IPS-18c (cell line): ENCODE results near the gene GSAP.
"Not testable (repeated sequence)": the region's sequence is repeated elsewhere in the genome, so short reads cannot be mapped to it uniquely, and the experiment has no call there.

Experiments
- H3K4me3 ChIP-seq: 2 replicates; pipeline ENCODE4 v1.7.0; 2013; ENCODE audit warnings: low read depth, mild to moderate bottlenecking, low read length, moderate library complexity; ENCODE audit not compliant: insufficient read depth
- H3K9me3 ChIP-seq: one replicate; pipeline ENCODE4 v1.6.1; 2013; ENCODE audit warnings: mild to moderate bottlenecking, low read length, moderate library complexity; ENCODE audit not compliant: control insufficient read depth, insufficient read depth

Gene GSAP, protein sequence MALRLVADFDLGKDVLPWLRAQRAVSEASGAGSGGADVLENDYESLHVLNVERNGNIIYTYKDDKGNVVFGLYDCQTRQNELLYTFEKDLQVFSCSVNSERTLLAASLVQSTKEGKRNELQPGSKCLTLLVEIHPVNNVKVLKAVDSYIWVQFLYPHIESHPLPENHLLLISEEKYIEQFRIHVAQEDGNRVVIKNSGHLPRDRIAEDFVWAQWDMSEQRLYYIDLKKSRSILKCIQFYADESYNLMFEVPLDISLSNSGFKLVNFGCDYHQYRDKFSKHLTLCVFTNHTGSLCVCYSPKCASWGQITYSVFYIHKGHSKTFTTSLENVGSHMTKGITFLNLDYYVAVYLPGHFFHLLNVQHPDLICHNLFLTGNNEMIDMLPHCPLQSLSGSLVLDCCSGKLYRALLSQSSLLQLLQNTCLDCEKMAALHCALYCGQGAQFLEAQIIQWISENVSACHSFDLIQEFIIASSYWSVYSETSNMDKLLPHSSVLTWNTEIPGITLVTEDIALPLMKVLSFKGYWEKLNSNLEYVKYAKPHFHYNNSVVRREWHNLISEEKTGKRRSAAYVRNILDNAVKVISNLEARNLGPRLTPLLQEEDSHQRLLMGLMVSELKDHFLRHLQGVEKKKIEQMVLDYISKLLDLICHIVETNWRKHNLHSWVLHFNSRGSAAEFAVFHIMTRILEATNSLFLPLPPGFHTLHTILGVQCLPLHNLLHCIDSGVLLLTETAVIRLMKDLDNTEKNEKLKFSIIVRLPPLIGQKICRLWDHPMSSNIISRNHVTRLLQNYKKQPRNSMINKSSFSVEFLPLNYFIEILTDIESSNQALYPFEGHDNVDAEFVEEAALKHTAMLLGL

DNA sequence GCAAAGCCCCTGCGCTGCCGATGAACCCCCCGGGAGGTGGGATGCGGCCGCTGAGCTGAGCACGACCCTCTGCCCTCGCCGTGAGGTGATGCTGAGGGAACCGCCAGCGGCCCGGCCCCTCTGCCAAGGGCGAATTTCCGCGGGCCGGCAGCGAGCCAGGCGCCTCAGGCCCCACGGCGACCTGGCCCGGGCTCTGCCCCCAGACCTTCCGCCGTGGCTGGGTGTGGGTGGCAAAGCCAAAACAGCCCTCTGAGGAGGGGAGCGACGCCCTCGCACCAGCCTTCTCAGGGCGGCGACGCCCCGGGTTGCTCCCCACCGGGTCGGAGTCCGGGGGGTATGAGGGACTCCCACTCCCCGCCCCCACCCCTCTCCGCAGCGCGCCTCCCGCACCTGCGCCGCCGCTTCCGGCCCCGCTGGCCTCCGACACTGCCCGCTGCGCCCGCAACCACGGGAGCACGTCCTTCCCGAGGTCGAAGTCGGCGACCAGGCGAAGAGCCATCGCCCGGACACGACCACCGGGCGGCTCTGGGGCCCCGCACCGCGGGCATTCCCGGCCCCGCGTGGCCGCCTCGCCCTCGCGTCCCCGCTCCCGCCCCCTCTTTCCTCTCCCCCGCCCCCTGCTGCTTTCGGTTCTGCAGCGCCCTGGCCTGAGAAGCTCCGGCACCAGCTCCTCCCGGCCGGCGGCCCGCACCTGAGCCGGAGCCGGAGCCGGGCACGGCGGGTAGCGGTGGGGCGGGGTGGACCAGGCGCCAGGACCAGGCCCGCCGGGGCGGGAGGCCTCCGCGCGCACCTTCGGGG, at the start of gene GSAP:
Gene GSAP, minus strand, starts transcription at position 527 of the 798 bp plus-strand sequence. Its CDS starts 28 bp downstream, at position 499.
- Histone ChIP-seq H3K9me3 (no peaks in the 10 kb centered on the region), H3K4me3 (peak within 1 kb of the TSS; percentile 59)

- Histone ChIP-seq H3K9me3 (no peaks in the 10 kb centered on the region), H3K4me3 (no peak overlapping the region)
Observed at GRCh38 chr7:77465256-77465655, 49.1 kb upstream of the GSAP start.

DNA sequence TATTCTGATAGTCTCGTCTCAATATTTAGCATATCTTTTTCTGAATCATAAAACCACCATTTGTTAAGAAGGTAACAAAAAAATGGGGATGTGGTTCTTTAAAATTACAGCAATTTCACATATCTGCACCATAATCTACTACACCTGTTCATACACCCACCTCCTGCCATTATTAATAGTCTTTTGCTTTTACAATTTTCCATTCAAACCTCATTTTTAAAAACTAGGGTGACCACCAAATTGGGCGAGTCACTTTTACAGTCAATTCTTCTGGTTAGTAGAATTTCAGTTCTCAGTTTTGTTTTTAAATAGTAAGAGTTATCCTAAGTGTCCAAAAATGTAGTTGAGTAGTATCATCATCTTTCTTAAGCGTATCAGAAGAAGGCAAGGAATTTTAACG, 48.4 kb upstream of the GSAP start:
- H3K9me3 ChIP-seq: no peaks in the 10 kb centered on the region
- H3K4me3 ChIP-seq: no peak overlapping the region

GRCh38 chr7:77463632-77464031, 47.5 kb upstream of the GSAP start:
- not testable (repeated sequence) for H3K9me3 ChIP-seq, H3K4me3 ChIP-seq

- Histone ChIP-seq H3K4me3 (no peak overlapping the region), H3K9me3 (no peaks in the 10 kb centered on the region)
Observed at GRCh38 chr7:77461842-77462241, 45.7 kb upstream of the GSAP start.

DNA sequence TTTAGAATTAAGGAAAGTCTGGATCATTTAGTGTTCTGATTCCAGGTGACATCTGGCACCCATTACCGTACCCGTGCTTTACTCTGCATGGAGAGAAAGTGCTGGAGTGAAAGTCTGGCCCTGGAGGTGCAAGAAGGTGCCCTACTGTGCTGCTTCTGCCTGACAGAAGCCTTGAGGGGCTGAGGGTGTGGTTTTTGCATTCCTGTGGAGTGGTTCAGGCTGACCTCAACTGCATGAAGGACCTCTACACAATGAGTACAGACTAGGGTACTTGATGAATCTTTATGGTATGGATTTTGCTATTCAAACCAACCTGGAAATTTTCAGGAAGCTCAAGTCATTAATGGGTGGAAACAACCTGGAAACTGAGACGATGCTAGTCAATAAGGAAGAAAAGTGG, 45.1 kb upstream of the GSAP start:
- H3K4me3 ChIP-seq: no peak overlapping the region

GRCh38 chr7:77460057-77460486, 43.9 kb upstream of the GSAP start:
- no peaks in the 10 kb centered on the region for H3K9me3 ChIP-seq
- no peak overlapping the region for H3K4me3 ChIP-seq

More for the DNA sequence above, 45.1 kb upstream of the GSAP start:
- no peaks in the 10 kb centered on the region for H3K9me3 ChIP-seq

DNA sequence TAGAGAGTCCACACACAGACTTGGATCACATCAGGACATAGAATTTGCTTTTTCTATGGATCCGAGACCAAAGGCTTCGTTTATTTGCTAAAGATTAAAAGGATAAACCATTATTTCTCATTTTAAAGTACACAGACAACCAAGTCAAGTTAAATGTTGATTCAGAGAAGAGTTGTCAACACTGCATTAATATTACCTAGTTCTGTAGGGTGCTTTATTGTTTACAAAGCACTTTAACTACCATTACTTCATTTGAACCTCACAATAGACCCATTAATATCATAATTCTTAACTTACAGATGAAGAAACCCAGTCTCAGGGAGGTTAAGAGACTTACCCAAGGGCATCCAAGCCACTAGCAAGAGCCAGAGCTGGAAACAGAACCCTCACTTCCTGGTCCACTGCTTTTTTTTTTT, 43.2 kb upstream of the GSAP start:
- Histone ChIP-seq H3K9me3 (no peaks in the 10 kb centered on the region), H3K4me3 (no peak overlapping the region)

DNA sequence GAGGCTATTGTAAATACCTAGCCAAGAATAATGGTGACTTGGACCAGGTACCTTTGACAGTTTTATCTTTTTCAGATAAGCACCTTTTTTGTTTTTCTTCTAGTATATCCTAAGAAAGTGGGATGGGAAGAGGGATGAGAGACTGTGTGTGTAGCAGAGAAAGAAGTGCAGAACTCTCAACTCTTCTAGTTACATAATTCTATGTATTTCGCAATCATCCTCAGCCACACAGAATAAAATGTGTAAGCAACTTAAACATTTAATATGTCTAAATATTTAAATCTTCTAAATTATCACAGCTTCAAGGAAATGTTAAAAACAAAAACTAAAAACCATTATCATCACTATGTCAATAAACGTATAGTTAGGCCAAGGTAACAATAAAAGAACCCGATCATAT, 42.6 kb upstream of the GSAP start:
- Histone ChIP-seq H3K4me3 (no peak overlapping the region), H3K9me3 (no peaks in the 10 kb centered on the region)

DNA sequence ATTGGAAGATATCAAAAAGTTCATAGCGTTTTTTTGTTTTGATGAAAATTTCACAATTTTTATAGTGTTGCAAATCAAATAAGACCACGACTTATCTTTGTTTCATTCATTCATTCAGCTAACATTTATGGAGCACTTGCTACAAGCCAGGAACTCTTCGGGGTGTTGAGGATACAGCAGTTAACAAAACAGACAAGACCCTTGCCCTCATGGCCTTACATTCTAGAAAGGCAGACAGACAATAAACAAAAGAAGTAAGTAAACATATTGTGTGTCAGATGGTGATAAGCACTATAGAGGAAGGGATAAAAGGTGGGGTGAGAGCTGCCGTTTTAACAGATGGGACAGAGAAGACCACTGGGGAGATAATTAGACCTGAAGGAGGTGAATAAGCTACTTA, 41.6 kb upstream of the GSAP start:
- H3K9me3 ChIP-seq: no peaks in the 10 kb centered on the region
- no peak overlapping the region for H3K4me3 ChIP-seq

GRCh38 chr7:77456696-77457095, 40.5 kb upstream of the GSAP start:
- Histone ChIP-seq H3K9me3 (no peaks in the 10 kb centered on the region), H3K4me3 (no peak overlapping the region)

DNA sequence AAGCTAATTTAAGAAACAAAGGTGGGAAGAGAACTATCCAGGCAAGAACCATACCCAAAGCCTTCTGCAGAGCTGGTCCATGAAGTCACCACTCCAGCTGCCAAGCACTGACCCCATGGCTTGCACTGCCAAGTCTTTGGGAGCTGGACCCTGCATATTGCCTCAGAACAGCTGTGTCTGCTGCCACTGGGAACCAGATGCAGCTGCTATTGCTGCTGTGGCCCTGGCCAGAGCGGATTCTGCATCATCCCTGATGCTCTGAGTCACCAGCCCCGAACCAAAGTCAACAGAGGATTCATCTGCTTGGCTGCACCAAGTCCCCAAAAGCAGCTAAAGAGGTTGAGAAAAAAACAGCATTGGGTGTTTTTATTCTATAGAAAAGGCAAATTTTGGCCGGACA, 39.2 kb upstream of the GSAP start:
- Histone ChIP-seq H3K4me3 (no peak overlapping the region), H3K9me3 (no peaks in the 10 kb centered on the region)

GRCh38 chr7:77454802-77455201, 38.7 kb upstream of the GSAP start:
- H3K9me3 ChIP-seq: no peaks in the 10 kb centered on the region

GRCh38 chr7:77453531-77453930, 37.4 kb upstream of the GSAP start:
- no peaks in the 10 kb centered on the region for H3K9me3 ChIP-seq
- no peak overlapping the region for H3K4me3 ChIP-seq

More at GRCh38 chr7:77454802-77455201, 38.7 kb upstream of the GSAP start:
- no peak overlapping the region for H3K4me3 ChIP-seq

DNA sequence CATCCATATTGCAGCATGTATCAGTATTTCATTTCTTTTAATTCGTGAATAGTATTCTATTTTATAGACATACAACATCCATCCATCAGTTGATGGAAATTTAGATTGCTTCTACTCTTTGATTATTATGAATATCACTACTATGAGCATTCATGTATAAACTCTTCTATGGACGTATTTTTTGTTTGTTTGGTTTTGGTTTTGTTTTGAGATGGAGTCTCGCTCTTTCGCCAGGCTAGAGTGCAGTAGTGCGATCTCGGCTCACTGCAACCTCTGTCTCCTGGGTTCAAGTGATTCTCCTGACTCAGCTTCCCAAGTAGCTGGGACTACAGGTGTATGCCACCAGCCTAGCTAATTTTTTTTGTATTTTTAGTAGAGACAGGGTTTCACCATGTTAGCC, 35.8 kb upstream of the GSAP start:
- H3K4me3 ChIP-seq, H3K9me3 ChIP-seq: not testable (repeated sequence)

- Histone ChIP-seq H3K4me3 (no peak overlapping the region), H3K9me3 (no peaks in the 10 kb centered on the region)
Observed at GRCh38 chr7:77450613-77451012, 34.5 kb upstream of the GSAP start.

GRCh38 chr7:77450054-77450453, 33.9 kb upstream of the GSAP start:
- H3K4me3 ChIP-seq: no peak overlapping the region
- H3K9me3 ChIP-seq: no peaks in the 10 kb centered on the region
